Activated T-cell treated with anti-CD3 and anti-CD28 coated beads for 48 hours (primary cell): ENCODE results near the gene PLAC1.

Experiments
- DNase-seq: peaks from one replicate; pipeline ENCODE4 v3.0.0-alpha.2; 2020; ENCODE audit warnings: low read depth

PLAC1 gene

GRCh38 chrX:134588806-134589205 lies 69.5 kb downstream of the PLAC1 start:
- DNase-seq: no peak

- DNase-seq: no peak
Measured at GRCh38 chrX:134580907-134581306, 77.4 kb downstream of the PLAC1 start.

GRCh38 chrX:134573683-134574035 lies 84.6 kb downstream of the PLAC1 start:
- DNase-seq: no peak

DNA sequence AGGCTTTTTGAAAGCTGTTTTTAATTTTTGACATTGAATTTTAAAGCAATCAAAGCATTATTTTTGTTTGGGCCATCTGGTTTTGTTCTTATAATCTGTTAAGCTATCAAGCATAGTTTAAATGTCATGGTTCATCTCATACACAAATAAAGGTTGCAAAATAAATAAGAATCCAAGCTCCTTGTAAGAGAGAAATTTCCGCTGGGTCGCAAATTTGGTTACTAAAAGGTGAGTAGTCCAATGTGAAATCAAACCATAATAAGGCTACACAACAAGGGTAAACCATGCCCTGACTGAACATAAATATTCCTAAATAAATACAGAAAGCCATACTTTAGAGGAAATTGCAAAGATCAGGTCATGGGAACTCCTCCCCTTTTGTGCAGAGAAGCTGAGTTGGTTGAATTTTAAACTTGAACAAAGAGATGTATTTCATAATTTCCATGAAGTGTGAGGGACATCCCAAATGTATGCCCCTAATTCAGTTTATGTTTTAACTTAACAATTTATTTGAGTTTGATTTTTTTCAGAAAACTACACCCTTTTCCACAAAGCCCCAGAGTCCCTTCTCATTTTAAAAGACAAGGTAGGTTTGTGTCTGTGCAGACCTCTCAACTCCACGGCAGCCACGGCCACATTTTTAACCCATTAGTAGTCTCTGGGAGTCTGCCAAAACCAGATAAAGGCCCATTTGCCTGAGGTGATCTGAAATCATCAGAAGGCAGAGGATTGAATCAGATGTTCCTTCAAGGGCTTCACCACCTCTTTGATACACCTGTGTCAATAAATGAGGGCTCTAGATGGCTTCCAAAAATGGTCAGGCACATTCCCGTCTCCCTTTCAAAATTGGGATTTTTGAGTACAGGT lies 85.2 kb downstream of the PLAC1 start:
- DNase-seq: no peak

- DNase-seq: no peak
Measured at GRCh38 chrX:134571796-134572195, 86.5 kb downstream of the PLAC1 start.

DNA sequence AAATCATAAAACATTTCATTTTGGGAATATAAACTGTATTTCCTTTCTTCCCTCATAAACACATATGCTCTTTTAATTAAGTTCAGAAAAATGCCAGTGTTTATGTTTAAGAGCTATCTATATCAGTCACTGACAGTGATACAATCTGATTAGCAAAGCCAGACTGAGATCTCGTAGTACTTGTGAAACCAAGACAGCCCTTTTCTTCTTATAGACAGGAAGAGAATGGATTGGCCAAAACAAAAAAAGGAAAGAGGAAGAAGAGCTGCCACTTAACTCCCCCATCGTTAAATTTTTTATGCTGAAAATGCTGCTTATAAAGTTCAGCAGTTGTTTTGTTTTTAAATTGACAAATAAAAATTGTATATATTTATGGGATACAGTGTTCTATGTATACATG lies 87.4 kb downstream of the PLAC1 start:
- no peak for DNase-seq

GRCh38 chrX:134570509-134570846 lies 87.8 kb downstream of the PLAC1 start:
- DNase-seq: no peak

GRCh38 chrX:134569306-134569705 lies 89.0 kb downstream of the PLAC1 start:
- no peak for DNase-seq

DNA sequence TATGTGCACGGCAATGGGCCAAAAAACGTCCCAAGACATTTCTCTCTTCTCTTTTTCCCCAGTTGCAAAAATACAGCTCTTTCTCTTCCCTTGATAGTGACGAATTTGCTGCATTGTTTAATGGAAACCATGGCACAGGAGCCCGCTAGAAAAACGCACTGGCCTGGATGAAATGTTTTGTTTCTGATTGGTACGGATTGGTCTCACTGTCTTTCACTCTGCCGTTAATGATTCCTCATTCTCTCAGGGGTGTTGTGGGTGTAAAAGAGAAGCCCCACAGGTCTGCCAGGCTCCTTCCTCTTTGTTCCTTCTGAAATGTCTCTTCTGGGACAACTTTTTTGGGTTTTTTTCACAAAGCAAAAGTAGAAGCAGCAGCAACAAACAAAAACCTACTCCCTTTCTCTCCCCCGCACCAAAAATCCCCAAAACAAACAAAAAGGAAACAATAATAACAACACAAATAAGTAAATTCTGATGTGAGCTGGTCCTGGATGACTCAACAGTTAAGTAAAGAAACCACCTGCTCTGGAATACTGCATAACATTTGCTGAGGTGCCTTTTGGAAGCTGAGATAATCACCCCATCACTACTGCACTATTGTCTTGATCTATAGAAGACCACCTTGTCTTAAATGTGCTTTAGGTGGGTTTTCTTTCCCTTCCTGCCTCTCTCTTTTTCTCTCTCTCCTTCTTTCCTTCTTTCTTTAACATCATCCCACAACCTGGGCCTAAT lies 89.8 kb downstream of the PLAC1 start:
- DNase-seq: no peak

GRCh38 chrX:134566506-134566905 lies 91.8 kb downstream of the PLAC1 start:
- DNase-seq: no peak

DNA sequence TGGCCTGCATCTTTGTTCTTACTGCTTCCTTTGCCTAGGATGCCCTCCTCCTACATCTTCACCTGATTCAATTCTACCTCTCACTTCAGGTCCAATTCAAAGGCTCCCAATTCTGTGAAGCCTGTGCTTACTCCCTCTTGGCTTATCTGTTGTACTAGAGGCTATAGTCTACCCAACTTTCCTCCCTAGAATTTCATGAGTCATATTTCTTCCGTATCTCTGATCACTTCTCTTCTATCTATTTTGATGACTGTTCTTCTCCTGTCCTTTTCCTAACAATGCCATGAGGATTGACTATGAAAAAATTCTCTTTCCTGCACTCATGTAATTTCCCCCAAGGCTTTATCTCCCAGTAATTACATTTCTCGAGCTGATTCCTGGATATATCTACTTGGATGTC lies 96.3 kb downstream of the PLAC1 start:
- no peak for DNase-seq

DNA sequence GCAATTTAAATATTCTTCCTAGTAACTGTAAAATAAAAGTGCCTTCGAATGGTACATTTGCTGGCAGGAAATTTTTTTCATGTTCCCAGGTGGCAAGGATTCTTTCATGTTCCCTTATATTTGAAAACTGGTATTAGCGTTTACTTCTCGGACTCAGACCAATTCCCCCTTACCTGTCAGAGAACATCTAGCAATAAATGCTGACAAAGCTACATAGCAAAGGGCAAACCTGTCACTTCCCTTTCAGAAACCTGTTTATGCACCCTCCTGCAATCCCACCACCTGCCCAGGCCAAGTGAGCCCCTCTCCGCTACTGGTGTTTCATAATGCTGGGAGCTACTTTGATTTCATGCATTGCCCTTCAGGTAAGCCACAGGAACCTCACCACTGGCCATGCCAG lies 100.1 kb downstream of the PLAC1 start:
- DNase-seq: no peak

- DNase-seq: no peak
Measured at GRCh38 chrX:134554291-134554690, 104.0 kb downstream of the PLAC1 start.

GRCh38 chrX:134552351-134552750 lies 105.9 kb downstream of the PLAC1 start:
- DNase-seq: no peak

DNA sequence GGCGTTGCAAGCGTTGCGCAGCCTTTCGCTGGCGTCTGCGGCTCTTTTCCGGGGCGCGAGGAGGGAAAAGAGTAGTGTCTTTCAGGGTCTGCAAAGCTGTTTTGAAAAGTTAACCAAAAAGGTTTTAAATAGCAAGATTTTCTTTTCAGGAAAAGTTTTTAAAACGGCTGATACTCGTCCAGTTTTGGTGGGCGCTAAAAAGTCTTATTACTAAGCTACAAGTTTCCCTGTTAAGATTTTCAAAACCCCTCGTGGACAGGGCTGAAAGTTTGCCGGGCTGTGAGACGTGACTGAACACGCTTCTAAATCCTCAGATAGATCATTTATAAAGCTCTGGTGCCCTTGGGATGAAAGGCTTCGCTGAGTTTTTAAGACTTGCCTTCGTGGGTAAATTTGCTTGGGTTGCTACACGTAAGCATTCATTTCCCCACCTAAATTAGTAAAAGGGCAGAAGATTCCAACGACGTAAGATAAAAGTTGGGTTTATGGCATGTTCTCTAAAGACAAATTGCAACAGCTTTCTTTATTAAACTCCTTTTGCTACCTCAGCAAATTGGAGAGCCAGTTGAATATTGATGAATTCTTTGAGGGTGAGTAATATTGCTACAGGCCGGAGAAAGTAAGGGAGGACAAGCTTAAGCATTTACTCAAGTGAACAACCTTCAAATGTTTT lies 106.8 kb downstream of the PLAC1 start:
- DNase-seq: no peak

GRCh38 chrX:134548257-134549201 lies 109.7 kb downstream of the PLAC1 start:
- DNase-seq: no peak

- no peak for DNase-seq
Measured at GRCh38 chrX:134547047-134547679, 111.1 kb downstream of the PLAC1 start.

- no peak for DNase-seq
Measured at GRCh38 chrX:134546187-134546586, 112.1 kb downstream of the PLAC1 start.

- no peak for DNase-seq
Measured at GRCh38 chrX:134545510-134545909, 112.8 kb downstream of the PLAC1 start.

DNA sequence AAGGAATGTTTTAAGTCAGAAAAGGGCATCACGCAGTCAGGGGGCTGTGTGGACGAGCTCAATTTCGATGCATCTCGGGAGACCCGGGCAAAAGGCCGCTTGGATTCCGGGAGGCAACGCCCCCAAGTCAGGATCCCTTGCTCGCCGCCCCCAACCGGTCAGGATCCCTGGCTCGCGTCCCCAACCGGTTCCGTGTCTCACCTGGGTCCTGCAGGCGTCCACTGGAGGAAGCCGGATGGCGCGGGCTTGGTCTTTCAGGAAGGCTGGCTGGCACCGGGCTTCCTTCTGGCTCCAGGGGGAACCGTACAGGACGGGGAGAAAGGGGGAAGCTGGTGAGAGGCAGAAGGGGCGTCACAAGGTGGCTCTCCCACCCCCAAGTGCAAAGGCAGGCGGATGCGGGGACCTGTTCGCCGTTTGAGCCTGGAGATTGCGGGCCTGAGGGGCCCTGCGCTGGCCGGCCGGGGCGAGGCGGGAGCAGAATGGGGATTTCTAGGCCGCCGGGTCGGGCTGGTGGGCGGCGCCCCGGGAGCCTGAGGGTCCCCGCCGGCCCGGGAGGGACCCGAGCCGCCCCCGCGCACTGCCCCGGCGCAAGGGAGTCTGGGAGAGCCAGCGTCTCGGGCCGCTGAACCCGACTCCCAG lies 113.6 kb downstream of the PLAC1 start:
- DNase-seq: no peak

DNA sequence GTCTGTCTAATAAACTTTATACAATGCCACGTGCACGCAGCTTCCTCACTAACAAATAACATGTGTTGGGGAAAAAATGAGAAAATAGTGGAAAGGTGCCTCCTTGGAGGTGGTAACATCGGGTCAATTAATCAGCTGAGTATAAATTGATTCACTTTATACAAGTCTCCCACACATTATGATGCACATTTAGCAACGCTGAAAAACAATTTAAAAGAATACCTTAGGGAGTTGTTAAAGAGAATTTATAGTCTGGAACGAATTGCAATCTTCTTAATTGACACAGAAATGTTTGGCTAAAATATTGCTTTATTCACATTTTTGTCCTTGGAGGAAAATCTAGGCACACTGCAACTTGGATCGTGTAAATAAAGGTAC lies 114.1 kb downstream of the PLAC1 start:
- no peak for DNase-seq
